GM13977 (cell line): Measurements from ENCODE around the gene PCDHA4.
A peak's percentile ranks its signal among the peaks of the same experiment; 100 is the strongest.
"Not testable (repeated sequence)": the region's sequence is repeated elsewhere in the genome, so short reads cannot be mapped to it uniquely, and the experiment has no call there.

Source experiments
- DNase-seq: peaks from one replicate; pipeline ENCODE4 v3.0.0; 2012; ENCODE audit warnings: low spot score
- in situ Hi-C: fragments of 300-500 bp; cut with MboI; formaldehyde crosslinking; loops from one replicate; pipeline ENCODE4 v1.12.0; 2022; ENCODE audit warnings: low sequenced_read_pairs, low pct_unique_long_range_greater_than_20kb, mixed read lengths, inconsistent platforms; ENCODE audit not compliant: unreplicated experiment
- TF ChIP-seq, protein P1 (sequence below): IDR thresholded peaks from 2 replicates; pipeline ENCODE4 v1.5.1; 2012; ENCODE audit warnings: mild to moderate bottlenecking, control low read depth; ENCODE audit not compliant: insufficient read depth; ENCODE audit errors: extremely low read depth, missing control alignments

Gene PCDHA4

DNA sequence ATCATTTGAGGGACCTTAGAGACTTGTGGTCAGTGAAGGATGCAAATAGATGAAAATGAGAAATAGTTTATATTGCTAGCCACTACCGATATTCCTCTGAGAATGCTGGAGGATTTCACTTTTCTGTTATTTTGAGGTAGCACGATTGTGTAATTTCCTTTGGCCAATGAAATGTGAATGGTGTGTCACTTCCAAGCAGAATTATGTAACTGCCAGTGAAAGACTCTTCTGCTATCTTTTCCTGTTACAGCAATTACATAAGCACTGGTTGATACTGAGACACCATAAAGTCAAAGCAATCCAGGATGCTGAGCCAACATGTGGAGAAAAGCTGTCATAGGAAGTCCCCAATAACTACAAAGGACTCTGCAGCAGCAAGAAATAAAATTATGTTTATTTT lies 15.8 kb upstream of the PCDHA4 start:
- in situ Hi-C loops = no loop called here
- TF ChIP-seq, protein P1, sequence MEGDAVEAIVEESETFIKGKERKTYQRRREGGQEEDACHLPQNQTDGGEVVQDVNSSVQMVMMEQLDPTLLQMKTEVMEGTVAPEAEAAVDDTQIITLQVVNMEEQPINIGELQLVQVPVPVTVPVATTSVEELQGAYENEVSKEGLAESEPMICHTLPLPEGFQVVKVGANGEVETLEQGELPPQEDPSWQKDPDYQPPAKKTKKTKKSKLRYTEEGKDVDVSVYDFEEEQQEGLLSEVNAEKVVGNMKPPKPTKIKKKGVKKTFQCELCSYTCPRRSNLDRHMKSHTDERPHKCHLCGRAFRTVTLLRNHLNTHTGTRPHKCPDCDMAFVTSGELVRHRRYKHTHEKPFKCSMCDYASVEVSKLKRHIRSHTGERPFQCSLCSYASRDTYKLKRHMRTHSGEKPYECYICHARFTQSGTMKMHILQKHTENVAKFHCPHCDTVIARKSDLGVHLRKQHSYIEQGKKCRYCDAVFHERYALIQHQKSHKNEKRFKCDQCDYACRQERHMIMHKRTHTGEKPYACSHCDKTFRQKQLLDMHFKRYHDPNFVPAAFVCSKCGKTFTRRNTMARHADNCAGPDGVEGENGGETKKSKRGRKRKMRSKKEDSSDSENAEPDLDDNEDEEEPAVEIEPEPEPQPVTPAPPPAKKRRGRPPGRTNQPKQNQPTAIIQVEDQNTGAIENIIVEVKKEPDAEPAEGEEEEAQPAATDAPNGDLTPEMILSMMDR = no peak
- no peak for DNase-seq

DNA sequence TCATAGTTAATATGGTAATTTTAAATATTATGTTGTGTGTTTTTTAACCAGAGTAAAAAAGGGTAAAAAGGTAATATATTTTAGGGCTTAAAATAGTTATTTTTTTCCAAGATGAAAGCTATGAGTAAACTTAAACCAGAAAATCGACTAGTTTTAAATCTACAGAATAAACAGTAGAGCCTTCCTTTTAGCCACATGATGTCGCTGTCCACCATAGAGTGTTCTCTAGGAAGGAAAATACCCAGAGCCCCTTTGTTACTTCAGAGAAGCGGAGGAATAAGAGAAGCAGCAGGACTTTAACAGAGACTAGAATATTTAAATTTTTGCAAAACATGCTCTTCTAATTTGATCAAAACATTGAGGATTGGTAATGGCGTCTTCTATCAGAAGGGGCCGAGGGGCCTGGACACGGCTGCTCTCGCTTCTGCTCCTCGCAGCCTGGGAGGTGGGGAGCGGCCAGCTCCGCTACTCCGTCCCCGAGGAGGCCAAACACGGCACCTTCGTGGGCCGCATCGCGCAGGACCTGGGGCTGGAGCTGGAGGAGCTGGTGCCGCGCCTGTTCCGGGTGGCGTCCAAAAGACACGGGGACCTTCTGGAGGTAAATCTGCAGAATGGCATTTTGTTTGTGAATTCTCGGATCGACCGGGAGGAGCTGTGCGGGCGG lies 12.1 kb upstream of the PCDHA4 start, which contains the start of gene PCDHA2:
Gene PCDHA2, plus strand, starts transcription at position 258 of the 664 bp plus-strand sequence.
- TF ChIP-seq, protein P1 = no peak
- DNase-seq = no peak
- in situ Hi-C loops = no loop called here

DNA sequence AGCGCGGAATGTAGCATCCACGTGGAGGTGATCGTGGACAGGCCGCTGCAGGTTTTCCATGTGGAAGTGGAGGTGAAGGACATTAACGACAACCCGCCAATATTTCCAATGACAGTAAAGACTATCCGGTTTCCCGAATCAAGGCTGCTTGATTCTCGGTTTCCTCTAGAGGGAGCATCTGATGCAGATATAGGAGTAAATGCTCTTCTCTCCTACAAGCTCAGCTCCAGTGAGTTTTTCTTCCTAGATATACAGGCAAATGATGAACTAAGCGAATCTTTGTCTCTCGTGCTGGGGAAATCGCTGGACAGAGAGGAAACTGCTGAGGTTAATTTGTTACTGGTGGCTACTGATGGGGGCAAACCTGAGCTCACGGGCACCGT lies 11.6 kb upstream of the PCDHA4 start:
- DNase-seq = no peak
- in situ Hi-C loops = no loop called here
- TF ChIP-seq, protein P1 = no peak

DNA sequence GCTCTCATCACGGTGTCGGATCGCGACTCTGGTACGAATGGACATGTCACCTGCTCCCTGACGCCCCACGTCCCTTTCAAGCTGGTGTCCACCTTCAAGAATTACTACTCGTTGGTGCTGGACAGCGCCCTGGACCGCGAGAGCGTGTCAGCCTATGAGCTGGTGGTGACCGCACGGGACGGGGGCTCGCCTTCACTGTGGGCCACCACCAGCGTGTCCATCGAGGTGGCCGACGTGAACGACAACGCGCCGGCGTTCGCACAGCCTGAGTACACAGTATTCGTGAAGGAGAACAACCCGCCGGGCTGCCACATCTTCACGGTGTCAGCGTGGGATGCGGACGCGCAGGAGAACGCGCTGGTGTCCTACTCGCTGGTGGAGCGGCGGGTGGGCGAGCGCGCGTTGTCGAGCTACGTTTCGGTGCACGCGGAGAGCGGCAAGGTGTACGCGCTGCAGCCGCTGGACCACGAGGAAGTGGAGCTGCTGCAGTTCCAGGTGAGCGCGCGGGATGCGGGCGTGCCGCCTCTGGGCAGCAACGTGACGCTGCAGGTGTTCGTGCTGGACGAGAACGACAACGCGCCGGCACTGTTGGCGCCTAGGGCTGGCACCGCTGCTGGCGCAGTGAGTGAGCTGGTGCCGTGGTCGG lies 10.7 kb upstream of the PCDHA4 start:
- in situ Hi-C loops, DNase-seq: not testable (repeated sequence)

DNA sequence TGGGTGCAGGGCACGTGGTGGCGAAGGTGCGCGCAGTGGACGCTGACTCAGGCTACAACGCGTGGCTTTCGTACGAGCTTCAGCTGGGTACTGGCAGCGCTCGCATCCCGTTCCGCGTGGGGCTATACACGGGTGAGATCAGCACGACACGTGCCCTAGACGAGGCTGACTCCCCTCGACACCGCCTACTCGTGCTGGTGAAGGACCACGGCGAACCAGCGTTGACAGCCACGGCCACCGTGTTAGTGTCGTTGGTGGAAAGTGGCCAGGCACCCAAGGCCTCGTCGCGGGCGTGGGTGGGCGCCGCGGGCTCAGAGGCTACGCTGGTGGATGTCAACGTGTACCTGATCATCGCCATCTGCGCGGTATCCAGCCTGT lies 10.2 kb upstream of the PCDHA4 start:
- DNase-seq = no peak
- in situ Hi-C loops = no loop called here
- TF ChIP-seq, protein P1 = no peak

DNA sequence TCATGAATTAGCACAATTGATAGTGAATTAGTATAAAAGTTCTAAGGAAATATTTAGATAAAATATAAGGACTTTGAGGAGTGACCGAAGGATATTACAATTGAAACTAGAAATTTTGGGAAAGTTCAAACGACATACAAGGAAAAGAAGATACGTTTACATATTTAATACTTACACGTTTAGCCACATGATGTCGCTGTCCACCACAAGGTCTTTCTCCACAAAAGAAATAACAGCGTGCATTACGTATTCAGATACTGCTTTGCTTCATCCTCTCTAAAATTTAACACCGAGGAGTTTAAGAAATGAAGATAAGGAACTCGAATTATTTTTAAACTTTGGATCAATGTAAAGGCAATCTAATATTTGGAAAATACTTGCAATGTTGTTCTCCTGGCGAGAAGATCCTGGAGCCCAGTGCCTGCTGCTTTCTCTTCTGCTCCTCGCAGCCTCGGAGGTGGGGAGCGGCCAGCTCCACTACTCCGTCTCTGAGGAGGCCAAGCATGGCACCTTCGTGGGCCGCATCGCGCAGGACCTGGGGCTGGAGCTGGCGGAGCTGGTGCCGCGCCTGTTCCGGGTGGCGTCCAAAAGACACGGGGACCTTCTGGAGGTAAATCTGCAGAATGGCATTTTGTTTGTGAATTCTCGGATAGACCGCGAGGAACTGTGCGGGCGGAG lies 5.9 kb upstream of the PCDHA4 start, which contains the start of gene PCDHA3:
Gene PCDHA3, plus strand, starts transcription at position 242 of the 678 bp plus-strand sequence.
- DNase-seq = no peak
- in situ Hi-C loops = no loop called here
- TF ChIP-seq, protein P1 = no peak

DNA sequence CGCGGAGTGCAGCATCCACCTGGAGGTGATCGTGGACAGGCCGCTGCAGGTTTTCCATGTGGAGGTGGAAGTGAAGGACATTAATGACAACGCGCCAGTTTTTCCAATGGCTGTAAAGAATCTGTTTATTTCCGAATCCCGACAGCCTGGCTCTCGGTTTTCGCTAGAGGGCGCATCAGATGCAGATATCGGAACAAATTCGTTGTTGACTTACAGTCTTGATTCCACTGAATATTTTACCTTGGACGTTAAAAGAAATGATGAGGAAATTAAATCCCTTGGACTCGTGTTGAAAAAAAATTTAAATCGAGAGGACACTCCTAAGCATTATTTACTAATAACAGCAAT lies 5.4 kb upstream of the PCDHA4 start:
- TF ChIP-seq, protein P1 = peak; percentile 11
- no peak for DNase-seq
- in situ Hi-C loops = no loop called here

DNA sequence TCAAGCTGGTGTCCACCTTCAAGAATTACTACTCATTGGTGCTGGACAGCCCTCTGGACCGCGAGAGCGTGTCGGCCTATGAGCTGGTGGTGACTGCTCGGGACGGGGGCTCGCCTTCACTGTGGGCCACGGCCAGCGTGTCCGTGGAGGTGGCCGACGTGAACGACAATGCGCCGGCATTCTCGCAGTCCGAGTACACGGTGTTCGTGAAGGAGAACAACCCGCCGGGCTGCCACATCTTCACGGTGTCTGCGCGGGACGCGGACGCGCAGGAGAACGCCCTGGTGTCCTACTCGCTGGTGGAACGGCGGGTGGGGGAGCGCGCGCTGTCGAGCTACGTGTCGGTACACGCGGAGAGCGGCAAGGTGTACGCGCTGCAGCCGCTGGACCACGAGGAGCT lies 4.5 kb upstream of the PCDHA4 start:
- DNase-seq, in situ Hi-C loops: not testable (repeated sequence)
